D341Med (cell line): ENCODE data around the gene SOX18.
"Not testable (repeated sequence)": the region's sequence is repeated elsewhere in the genome, so short reads cannot be mapped to it uniquely, and the experiment has no call there.

ENCODE experiments used
- DNase-seq: peaks from one replicate; pipeline ENCODE4 v3.0.0; 2012; ENCODE audit warnings: low spot score

The SOX18 gene

DNA sequence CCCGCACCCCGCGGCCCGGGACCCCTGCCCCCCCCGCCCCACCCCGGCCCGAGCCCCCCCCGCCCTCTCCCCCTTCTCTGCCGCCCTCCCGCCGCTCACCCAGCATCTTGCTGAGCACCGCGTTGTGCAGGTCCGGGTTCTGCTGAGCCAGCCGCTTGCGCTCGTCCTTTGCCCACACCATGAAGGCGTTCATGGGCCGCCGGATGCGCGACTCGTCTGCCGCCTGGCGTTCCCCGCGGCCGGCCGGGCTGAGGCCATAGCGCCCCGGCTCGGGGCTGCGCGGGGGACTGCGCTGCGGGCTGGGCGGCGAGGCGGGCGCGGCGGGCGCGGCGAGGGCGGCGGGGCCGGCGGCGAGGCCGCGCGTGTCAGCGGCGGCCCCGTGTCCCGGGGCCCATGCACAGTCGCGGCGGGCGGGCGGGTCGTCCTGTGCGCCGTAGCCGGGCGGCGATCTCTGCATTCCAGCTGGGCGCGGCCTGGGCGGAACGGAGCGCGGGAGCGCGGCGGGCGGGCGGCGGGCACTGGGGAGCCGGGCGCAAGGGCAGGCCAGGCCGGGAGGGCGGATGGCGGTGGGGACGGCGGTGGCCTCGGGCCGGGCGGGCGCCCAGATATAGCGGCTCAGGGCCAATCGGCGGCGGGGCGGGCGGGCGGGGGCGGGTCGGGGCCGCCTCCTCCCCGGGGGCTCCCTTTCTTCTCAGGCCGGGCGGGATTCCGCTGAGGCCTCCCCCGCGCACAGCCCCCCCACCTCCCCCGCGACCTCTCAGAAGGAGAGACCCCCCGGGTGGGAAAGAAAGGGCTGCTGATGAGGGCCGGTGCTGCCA, at the start of gene SOX18:
TSS of gene SOX18 (minus strand) at position 580 of the 818 bp plus-strand sequence. CDS start at position 457, 123 bp downstream.
- DNase-seq = peak; percentile 74

DNA sequence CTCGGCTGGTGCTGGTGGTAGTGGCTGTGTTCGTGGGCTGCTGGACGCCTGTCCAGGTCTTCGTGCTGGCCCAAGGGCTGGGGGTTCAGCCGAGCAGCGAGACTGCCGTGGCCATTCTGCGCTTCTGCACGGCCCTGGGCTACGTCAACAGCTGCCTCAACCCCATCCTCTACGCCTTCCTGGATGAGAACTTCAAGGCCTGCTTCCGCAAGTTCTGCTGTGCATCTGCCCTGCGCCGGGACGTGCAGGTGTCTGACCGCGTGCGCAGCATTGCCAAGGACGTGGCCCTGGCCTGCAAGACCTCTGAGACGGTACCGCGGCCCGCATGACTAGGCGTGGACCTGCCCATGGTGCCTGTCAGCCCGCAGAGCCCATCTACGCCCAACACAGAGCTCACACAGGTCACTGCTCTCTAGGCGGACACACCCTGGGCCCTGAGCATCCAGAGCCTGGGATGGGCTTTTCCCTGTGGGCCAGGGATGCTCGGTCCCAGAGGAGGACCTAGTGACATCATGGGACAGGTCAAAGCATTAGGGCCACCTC, 49.1 kb upstream of the SOX18 start:
- no peak for DNase-seq

DNA sequence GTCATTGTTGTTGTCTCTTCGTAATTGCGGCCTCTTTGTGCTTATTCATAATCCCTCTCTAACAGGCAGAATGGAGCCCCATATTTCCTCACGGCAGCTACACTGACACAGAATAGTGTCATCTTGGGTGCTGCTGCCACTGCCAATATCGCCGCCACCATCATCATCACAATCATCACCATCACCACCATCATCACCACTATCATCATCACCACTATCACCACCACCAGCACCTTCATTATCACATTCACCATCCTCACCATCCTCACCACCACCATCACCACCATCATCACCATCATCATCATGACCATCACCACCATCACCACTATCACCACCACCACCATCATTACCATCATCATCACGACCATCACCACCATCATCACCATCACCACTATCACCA, 47.1 kb upstream of the SOX18 start:
- DNase-seq = no peak

DNA sequence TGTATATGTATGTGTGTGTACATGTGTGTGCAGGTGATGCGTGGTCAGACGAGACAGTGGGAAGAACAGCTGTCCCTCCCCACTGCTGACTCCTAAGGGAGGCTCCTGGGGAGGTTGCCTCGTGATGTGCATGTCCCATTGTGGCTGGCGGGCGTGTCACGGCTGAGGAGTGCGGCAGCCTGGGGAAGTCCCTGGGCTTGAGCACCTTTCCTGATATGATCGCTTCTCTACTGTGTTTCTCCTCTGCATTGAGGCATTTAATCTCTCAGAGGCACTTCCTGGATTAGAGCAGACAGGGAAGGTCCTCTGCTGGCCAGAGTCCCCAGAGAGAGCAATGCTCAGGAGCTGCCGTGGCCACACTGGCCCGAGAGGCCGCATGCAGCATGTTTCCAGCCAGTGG, 46.5 kb upstream of the SOX18 start:
- DNase-seq = no peak

DNA sequence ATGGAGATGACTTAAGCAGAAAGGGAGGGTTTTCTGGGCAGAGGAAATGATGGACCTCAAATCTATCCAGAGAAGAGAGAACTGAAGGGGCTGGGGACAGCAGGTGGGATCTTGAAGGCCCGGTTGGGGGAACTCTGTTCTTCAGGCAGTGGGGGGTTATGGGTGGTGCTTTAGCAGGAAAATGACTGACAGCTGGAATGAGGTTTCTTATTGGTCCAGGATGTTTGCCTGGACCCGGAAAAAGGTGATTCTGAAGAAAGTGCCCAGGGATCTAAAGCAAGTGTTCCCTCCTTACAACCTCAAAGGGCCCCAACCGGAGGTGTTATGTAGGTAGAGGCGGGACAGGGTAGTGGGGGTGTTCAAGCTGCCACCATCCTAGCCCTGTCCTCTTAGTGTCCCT, 46.0 kb upstream of the SOX18 start:
- DNase-seq = no peak

DNA sequence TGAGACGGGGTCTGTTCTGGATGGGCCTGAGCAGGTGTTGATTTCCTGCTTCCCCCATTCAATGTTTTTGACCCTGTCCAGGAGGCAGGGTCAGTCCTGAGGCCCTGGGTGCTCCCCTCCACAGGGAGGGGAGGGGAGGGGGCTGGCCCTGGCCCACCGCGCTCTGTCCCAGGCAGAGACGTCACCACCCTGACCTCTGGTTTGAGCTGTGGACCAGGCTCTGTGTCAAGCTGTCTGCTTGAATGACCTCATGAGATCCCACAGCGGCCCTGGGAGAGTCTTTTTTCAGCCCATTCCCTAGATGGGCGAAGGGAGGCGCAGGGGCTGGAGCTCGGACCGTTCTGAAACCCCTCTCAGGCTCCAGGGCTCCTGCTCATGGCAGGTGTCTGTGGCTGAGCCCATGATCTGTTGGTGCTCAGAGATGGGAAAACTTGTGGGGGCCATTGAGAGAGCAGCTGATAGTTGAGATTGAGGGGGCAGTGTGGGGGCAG, 43.6 kb upstream of the SOX18 start:
- DNase-seq = no peak

DNA sequence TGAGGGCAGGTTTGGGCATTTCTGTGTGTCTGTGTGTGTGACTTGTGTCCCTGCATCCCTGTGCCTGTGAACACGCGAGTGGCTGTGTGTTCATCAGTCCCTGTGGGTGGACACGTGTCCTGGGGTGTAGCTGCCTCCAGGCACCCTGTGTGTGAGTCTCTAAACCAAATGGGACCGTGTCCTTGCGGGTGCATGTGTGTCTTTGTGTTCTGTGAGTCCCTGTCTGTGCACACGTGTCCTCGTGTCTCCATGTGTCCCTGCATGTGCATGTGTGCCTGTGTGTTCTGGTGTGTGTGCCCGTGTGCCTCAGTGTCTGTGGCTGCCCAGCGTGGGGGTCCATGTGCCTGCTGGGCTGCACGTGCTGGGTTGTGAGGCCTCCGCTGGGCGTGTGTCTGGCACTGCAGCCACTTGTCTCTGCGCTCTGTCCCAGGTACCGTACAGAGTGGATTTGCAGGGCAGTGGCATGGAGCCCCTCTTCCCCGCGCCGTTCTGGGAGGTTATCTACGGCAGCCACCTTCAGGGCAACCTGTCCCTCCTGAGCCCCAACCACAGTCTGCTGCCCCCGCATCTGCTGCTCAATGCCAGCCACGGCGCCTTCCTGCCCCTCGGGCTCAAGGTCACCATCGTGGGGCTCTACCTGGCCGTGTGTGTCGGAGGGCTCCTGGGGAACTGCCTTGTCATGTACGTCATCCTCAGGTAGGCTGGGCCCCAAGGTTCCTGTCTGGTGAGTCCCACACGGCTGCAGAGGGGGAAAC, 43.0 kb upstream of the SOX18 start:
- DNase-seq = peak; percentile 54

DNA sequence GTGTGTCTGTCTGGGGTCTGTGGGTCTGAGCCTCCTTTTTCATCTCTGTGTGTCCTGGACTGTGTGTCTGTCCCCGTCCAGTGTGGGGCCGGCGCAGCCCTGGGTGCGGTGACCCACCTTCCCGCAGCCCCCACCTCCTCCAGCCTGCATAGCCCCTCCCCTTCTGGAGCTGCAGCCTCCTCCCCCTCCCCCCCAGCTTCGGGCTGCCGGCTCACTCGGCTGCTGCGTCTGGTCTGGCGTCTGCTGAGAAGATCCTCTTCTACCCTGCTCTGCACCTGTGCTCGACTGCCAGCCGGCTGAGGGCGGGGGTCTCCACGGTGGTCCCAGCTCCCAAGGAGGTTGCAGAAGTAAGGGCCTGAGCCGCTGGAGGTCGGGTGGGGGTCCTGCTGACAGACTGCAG, 42.3 kb upstream of the SOX18 start:
- DNase-seq = peak; percentile 69

DNA sequence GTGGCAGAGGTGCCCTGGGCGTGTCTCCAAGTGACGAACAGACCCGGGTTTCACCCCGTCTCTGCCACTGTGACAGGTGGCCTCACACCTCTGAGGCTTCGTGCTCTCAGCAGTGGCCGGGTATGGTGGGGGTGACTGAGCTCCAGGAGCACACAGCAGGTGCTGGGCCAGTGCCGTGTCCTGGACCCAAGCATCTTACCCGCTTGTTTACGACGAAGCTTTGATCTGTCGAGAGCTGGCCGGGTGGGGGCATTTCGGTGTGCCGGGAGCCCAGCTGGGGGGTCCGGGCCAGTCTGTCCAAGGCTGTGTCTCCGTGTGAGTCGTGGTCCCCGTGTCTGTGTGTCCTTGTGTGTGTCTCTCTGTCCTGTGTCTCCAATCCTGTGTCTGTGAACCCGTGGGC, 41.9 kb upstream of the SOX18 start:
- no peak for DNase-seq

DNA sequence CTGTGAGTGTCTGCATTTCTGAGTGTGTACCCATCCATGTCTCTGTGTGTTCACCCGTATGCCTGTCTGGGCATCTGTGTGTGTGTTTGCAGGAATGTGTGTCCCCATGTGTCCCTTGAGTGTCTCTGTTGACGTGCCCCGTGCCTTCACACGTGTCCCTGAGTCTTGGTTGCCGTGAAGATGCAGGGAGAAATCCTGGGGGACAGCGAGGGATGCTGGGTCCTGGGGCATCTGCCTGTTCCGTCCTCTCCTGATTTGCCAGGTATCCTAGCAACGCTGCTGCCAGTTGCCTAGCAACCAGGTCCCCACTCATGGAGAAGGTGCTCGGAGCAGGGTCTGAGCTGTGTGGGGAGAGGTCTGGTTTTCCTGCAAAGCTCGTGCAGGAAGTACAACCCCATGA, 40.7 kb upstream of the SOX18 start:
- peak; percentile 66 for DNase-seq

DNA sequence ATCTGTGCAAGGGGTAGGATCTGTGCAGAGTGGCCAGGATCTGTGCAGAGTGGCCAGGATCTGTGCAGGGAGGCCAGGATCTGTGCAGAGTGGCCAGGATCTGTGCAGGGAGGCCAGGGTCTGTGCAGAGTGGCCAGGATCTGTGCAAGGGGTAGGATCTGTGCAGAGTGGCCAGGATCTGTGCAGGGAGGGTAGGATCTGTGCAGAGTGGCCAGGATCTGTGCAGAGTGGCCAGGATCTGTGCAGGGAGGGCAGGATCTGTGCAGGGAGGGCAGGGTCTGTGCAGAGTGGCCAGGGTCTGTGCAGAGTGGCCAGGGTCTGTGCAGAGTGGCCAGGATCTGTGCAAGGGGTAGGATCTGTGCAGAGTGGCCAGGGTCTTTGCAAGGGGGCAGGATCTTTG, 39.1 kb upstream of the SOX18 start:
- DNase-seq = not testable (repeated sequence)

DNA sequence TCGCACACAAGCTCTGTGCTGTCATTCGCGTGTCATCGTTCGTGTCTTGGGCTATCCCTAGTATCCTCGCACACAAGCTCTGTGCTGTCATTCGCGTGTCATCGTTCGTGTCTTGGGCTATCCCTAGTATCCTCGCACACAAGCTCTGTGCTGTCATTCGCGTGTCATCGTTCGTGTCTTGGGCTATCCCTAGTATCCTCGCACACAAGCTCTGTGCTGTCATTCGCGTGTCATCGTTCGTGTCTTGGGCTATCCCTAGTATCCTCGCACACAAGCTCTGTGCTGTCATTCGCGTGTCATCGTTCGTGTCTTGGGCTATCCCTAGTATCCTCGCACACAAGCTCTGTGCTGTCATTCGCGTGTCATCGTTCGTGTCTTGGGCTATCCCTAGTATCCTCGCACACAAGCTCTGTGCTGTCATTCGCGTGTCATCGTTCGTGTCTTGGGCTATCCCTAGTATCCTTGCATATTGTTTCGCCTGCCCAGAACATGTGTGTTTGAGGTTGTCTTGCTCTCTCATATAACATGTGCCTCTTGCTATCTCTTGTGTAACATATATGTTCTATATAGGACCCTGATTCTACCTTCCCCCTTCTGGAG, 37.9 kb upstream of the SOX18 start:
- DNase-seq = not testable (repeated sequence)

DNA sequence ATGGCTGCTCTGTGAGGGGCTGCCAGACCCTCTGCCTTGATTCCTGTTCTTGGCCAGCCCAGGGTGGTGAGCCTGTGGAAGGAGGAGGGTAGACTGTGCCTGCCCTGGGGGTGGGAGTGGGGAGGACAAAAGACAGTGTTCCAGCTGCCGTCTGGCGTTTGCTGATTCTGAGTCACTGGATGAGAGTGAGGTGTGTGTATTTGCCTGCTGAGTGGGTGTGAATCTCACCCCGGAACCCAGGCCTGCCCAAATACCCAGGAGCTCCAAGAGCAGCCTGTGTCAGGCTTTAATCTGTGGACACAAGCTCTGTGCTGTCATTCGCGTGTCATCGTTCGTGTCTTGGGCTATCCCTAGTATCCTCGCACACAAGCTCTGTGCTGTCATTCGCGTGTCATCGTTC, 37.4 kb upstream of the SOX18 start:
- DNase-seq = no peak

DNA sequence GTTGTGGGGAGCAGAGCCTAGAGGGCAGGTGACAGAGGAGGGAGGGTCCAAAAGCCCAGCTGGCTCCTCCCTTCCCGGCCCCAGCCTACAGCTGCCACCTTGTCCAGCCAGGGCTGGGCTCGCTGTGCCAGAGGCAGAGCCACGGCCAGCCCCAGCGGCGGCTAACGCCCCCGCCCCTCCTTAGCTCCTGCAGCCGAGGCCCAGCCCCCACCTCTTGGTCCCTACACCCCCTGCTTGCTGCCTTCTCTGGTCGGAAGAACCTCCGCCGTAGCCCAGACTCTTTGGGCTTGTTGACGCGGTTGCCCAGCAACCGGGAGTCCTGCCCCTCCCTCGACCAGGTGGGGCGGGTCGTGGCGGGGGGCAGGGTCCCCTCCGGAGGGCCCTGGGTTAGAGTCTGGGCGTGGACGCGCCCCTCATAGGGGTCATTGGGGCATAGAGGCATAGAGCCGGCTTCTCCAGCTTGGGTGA, 35.3 kb upstream of the SOX18 start:
- no peak for DNase-seq

DNA sequence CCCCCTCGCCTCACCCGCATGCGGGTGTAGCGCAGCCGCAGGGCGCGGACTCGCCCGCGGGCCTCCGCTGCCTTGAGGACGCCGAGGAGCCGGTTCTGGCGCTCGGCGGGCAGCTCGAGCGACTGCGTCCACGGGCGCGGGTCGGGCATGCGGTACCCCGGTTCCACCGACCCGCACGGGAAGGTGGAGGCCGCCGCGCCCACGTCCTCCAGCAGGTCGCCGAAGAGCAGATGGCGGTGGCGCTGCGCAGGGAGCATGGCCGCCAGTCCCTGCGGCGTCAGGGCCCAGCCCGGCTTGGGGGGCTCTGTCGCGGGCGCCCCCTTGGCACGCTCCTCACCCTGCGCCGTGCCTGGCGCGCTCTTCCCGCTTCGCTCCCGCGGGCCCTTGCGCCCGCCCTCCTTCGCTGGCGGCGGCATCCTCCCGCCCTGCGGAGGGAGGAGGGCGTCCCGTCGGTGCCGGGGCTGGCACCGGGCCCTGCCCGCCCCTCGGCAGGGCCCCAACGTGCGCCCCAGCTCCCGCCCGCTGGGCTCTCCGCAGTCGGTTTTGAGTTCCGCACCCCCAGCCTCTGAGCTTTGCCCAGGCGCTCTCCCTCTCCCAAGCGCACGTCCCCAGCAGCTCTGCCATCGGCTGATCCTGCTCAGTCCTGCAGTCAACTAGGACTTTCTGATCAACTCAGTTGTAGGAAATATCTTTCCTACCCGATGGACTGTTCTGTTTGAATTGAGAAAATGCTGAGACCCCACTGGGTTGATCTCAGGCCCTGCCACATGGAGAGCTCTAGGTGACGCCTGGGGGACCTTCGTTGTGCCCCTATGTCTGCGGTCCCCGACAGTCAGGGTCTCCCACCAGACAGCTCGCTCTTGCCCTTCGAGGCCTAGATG, 34.6 kb upstream of the SOX18 start, which contains the start of gene LKAAEAR1:
TSS of gene LKAAEAR1 (minus strand) at position 595 of the 881 bp plus-strand sequence. CDS start at position 416, 179 bp downstream.
- DNase-seq = peak; percentile 76

DNA sequence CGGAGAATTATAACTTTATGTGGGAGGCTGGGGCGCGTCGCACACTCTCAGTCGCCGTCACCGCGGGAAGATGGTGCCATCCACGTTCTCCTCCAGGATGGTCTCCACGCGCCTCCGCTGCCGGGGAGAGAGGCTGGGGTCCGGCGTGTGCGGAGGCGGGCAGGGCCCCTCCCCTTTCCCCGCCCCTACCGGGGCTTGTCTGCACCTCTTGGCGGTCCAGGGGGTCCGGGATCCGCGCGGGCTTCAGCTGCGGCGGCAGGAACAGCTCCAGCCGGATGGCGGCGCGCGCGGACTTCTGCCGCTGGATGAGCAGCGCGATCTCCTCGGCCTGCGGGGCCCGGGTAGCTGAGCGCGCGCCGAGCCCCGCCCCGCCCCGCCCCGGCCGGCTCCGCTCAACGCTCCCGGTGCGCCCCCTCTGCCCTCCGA, 34.0 kb upstream of the SOX18 start:
- DNase-seq = peak; percentile 95

DNA sequence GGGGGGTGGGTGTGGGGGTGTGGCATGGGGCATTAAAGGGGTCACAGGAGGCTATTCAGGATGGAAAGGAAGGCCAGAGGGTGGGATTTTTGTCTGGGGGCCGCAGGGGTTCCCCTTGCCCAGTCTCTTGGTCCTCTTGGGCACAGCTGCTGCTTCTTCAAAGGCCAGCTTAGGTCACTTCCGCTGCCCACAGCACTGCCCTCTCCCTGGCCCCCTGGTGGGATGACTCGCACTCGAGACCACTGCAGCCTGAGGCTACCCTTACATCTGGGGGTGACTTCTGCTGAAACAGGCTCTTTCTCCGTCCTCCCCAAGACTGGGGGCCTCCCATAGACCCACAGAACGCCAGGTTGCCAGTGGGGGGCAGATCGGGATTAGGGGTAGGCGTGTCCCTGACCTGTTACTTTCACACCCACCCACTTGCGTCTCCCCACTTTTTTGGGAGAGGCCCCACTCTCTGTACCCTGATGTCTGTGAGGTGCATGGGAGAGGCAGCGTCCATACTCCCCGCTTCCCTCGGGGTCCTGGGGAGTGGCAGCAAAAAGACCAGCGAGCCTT, 33.5 kb upstream of the SOX18 start:
- no peak for DNase-seq

DNA sequence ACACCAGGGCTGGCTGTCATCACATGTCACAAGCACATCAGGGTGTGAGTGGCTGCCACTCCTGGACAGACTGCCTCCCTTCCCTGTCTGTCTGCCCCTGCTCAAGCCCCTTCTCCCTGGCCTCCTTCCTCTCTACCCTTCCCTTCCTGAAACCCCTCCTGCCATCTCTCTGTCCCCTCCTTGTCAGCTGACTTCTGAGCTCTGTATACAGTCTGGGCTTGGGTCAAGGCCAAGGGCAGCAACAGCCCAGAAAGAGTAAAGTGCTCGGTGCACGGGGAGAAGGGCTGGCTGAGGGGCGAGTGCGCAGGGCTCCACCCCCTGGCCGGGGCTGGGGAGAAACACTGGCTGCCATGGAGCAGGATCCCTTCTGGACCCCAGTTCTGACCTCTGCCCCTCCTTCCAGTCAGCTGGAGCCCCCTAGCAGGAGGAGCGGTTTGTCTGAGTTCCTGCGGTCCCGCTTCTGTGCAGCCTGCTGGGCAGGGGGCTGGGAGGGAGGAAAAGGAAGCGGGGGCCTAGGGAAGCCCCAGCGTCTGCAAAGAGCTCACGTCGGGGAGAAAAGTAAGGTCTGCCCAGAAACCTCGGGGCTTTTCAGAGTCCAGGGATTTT, 32.8 kb upstream of the SOX18 start:
- DNase-seq = no peak

DNA sequence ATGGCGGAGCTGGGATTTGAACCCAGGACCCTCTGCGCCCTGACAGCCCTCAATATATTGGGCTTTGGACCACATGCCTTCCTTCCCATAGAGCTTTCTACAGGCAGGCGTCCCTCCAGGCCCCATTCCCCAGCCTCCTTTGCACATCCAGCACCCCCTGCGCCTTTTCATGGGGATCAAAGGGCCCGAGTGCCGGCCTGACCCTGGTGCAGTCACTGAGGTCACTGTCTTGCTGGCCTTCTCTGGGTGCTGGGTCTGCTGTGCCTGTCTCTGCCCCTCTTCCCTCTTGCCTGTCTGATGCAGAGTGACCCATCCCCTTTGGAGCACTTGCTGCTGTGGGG, 32.2 kb upstream of the SOX18 start:
- DNase-seq = no peak

DNA sequence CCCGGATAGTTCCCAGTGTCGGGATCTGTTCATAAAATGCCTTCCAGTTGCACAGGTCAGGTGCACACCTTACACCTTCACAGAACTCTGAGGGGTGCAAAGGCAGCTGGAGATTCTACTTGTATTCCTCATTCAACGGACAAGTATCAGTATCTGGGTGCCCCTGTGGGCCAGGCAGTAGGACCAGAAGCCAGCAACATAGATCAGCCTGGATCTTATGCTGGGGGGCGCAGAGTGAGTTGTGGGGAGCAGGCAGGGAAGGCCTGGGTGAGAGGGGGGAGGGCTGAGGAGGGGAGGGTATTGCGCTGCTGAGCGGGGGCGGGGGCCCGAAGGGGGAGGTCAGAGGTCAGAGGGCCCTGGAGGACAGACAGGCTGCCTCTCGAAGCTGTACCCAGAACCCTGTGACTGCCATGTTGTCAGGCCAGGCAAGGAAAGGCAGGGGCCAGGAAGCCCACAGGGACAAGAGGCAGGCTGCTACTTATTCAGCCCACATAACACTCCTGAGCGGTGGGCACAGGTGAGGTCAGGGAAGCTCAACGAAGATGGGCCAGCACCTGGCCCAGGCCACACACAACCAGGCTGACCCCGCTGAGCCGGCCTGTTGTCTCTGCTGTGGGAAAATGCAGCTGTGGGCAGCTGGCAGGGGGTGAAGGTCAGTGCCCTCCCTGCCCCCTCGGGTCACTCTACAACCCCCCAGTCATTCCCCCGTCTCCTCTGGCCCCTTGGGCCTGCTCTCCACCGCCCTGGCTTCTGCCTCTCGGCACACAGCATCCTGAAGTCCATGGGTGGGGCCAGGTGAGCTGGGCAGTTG, 31.6 kb upstream of the SOX18 start:
- no peak for DNase-seq
